GM18873 (cell line): Measurements from ENCODE around the gene P2RY2.

ENCODE experiments used
- ATAC-seq: cut with Tn5 transposase; IDR thresholded peaks from one replicate; pipeline ENCODE4 v1.9.1; 2021; ENCODE audit warnings: mild to moderate bottlenecking, moderate library complexity, moderate number of reproducible peaks; ENCODE audit not compliant: unreplicated experiment, low FRiP score

The P2RY2 gene

DNA sequence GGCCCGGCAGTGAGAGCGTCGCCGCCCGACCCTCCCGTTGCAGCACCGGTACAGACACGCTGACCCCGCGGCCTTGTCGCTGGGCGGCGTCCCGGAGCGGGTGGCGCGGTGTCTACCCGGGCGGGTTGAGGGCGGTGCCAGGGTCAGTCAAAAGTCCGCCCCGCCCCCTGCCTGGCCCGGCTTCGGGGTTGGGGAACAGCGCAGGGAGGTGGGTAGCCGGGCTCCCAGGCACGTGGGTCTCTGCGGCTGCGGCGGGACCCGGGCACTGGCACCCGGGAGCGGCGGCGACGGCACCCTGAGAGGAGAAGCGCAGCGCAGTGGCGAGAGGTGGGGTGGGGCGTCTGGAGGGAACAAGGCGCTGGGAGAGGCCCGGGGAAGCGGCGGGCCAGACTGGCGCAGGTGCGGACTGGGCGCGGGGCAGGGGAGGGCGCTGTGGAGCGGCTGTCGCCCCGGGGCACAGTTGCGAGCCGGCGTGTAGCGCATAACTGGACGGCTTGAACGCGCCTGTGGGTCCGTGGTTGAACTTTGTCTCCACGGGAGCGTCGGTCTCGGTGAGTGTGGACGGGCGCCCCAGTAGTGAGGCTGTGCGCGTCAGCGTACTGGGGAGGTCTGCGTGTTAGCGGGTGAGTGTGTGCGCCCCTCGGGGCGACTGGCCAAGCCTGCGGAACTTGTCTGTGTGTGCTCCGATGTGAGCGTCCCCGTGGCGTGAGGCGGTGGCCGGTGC, at the start of gene P2RY2:
Gene P2RY2 (plus strand): TSS at position 176 of the 724 bp plus-strand sequence. CDS start 15,879 bp downstream, outside the sequence.
- no peak for ATAC-seq

DNA sequence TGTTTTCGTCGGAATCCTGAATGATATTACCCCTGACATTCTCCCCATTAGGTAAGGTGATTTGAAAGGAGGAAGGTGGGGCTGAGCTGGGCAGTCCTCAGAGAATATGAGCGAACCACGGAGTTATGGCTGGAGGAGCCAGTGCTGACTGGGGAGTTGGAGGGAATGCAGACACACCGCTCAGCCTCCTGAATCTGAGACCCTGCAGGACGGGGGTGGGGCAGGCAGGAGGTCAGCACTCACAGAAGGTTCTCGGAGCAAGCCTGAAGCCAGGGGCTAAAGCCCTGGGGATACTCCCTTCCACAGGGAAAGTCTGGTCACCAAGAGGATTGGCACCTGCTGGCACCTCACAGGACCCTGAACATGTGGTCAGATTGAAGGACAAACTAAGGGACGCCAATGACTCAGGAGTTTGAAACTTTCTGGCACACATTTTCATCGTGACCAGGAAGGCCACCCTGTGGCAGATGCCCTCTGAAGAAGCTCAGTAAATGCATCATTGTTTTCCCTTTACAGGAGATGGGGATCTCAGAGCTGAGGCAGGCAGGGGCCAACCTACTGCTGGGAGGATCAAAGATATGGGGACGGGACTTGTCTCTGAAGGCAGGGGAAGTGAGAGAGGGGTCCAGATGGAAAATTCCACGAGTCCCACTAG, 49.0 kb upstream of the P2RY2 start:
- ATAC-seq = no peak

DNA sequence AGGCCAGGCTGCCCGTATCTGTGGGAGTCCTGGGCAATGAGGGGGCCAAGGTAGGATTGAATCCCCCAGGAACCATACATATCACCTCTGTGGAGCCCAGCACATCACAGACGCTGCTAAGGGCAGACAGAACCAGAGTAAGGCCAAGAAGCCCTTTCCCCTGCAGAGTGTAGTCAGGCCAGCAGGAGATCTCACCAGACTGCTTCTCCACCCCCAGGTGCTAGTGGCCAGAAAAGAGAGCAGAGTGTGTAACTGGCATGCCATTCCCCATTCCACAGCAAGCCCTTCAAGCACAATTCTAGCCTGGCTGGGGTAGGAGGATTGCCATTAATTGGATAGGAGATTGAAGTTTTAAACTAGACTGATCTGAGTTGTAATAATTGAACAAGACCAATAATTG, 47.9 kb upstream of the P2RY2 start:
- no peak for ATAC-seq

DNA sequence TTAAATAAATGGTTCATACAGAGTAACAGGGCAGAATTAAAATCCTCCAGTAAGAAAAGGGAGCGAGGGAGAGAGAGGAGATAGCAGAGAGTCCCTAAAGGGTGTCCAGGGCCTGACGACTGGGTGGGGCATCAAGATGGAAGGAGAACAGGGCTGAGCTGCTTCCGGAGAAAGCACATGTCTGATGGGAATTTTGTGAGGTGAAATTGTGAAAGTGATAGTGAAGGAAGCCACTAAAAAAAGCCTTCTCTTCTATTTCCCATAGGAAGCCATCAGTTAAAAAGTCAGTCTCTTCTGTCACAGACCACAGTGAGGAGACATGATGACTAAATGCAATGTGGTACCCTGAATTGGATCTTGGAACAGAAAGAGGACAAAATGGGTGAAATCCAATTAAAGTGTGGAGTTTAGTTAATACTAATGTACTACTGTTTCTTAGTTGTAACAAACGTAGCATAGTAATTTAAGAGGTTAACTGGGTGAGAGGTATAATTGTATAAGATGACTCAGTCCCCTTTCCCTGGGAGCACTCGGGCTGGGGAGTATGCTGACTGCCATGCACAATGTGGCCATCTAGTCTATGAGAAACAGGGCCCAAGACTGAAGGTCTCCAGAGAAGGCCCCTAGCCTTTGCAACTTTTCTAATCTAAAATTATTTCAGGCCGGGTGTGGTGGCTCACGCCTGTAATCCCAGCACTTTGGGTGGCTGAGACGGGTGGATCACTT, 46.5 kb upstream of the P2RY2 start:
- ATAC-seq = no peak

DNA sequence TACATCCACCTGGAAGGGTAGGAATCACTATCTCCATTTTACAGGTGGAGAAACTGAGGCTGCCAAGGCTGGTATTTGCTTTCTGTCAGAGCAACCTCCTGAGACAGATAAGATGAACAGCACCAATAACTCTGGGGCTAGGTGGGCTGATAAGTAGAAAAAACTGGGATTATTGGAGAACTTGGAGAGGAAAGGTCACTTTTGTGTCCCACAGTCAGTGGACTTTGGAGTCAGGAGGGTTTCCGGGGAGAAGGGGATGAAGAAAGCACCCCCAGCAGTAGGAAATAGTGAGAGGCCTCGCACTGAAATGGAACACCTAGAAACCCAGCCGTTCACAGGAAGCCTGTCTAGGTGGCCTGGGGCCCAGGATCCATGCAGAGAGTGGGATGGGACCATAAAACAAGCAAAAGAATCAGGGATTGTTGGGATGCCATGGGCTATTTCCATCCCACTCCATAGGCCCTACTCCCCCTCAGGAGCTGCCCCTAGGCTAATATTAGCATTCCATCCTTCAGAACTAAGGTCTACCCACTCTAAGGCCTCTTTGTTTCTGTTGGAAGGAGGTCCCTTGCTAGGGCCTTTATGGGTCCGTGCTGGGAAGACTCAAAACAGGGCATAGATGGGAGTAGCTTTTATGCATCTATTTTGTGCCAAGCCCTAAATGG, 45.0 kb upstream of the P2RY2 start:
- ATAC-seq = no peak

DNA sequence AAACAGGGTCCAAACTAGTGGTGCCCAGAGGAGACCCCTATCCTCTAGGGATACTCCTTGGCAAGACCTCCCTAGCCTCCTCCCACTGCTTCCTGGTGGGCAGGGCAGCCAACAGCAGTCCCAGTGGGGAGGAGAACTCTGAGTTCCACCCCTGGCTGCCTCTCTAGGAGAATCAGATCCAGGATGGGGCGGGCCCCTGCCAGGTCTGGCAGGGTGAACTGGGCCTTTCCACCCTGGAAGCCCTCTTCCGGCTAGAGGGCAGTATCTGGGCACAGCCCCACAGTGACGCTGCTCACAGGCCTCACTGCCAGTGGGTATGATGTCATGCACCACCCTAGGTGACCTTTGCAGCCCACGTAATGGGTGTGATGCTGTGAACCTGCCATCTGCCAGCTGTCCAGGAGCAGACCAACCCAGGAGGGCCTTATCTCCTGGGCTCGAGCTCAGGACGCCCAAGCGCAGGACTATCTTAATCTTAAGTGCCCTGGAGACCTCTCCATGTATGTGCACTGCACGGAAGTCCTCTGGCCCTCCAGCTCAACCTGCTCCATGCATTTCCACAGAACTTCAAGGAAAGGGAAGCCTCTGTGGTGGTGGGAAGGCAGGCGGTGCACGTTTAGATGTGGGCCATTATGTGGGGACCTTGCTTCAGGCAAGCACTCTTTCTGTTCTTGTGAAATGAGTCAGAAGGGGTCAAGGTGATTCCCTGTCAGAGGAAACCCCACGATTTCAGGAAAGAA, 44.2 kb upstream of the P2RY2 start:
- ATAC-seq = no peak

DNA sequence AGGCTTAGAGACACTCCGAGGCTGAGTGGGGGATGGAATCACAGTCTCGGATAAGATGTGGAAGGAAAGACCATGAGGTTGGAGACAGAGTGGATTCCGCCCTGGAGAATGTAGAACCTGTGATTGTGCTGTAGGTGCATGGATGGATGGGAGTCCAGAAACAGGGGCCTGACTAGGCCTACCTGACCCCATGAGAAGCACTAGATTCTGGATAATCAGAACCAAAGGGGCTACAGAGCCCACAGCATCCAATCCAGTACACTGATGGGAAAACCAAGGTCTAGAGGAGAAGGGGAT, 43.6 kb upstream of the P2RY2 start:
- no peak for ATAC-seq

DNA sequence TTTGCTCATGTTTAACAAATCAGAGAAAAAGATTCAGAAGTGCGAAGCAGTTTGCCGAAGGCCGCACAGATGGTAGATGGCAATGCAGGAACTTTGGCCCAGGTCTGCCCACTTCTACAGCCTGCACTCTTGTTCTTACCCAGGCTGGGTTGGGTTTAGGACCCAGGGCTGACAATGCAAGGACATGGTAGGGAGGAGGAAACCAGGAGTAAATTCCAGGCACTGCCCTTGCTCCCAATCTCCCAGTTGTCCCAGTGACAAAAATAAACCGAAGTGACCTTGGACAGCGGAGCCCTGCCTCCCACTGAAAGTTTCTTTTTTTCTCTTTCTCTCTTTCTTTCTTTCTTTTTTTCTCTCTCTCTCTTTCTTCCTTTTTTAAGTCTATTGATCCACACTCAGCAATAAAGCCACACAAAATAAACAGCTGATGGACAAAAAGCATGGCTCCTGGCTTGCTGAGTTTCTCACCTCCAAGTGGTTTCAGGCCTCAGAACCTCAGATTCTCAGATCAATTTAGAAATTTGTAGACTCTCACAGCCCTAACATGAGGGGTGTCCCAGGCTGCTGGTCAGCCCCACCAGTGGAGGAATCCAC, 42.4 kb upstream of the P2RY2 start:
- no peak for ATAC-seq

DNA sequence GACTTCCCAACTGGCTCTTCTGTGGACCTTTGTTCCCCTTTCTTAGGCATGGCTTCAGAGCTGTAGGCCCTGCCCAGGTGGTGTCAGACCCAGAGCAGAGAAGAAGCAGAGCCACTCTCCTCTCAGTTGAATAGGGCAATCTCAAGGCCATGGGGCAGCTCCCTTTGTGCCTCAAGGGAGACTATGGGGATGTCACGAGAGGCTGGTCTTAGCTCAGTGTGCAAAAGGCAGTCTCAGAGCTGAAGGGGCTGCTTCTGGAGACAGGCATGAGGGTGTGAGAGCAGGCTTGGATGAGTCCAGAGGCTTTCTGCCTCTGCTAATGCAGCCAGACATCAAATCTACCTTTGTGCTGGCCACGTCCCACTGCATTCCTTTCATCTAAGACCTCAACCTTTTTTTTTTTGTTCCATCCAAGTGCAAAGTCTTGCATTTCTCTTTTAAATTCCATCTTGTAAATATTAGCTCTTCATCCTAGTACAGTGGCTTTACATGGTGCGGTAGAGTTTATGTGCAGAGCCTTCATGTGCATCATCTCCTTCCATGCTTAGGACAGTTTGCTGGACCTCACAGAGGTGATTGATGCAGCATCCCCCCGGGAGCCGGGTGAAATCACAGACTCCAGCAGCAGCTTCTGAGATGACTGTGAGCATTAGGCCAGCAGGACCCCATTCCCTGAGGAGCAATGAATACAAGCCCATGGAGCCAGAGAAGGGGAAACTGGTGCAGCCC, 41.8 kb upstream of the P2RY2 start:
- no peak for ATAC-seq

DNA sequence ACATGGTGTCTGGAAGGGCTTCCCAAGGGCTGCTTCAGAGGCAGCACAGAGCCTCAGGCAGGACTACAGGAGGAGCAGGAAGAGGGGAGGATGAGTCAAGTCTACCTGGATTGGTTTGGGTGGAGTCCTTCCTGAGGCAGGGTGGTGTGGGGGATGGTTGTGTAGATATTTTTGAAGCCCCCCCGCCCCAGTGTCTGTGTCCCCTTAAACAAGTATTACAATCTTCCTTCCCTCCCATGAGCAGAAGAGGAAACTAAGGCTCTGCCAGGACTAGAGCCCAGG, 41.3 kb upstream of the P2RY2 start:
- ATAC-seq = no peak

DNA sequence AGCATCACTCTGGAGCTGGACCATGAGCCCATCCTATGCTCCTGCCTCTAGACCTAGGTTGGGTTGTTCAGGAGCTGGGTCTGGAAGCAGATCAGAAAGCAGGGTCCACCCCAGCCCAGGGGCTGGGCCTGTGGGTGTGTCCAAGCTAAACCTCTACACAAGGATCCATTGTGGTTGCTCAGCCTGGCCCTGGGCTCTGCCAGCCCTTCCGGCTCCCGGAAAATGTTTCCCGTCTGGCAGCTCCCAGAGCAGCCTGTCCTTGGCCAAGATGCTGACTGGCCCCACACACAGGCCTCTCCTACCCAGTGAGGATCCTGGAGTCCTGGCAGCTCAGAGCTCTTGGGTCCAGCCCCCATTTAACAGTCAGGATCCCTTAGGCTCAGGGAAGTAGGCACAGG, 40.7 kb upstream of the P2RY2 start:
- no peak for ATAC-seq

DNA sequence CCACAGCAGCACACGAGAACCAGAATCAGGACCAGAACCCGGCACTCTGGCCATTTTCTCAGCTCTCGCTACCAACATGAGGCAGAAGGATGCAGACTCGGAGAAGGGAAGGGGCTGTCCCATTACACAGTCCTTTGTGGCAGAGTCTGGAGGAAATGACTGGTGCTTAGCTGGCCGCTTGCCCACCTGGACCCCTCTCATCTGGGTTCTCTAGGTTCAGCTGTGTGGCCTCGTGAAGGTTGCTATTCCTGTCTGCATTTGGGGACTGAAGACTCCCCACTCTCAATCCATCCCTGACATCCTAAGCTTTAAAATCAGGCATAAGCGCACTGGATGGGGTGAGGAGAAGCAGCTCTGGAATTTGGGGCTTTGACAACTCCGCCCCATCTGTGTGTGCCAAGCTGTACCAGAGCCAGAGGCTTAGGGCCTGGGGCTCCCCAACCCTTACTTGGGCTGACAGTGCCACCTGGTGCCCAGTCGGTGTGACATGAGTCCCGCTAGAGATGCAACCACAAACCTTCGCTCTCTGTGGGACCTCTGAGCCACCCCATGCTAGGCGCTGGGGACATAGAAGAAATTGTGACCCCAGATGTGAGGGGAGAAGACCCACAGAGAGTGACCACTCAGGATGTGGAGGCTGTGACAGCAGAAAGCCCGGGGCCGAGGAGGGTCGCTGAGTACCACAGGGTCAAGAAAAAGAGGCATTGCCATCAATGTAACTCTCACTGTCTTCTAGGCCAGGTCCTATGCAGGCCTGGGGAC, 40.1 kb upstream of the P2RY2 start:
- ATAC-seq = peak; percentile 66

DNA sequence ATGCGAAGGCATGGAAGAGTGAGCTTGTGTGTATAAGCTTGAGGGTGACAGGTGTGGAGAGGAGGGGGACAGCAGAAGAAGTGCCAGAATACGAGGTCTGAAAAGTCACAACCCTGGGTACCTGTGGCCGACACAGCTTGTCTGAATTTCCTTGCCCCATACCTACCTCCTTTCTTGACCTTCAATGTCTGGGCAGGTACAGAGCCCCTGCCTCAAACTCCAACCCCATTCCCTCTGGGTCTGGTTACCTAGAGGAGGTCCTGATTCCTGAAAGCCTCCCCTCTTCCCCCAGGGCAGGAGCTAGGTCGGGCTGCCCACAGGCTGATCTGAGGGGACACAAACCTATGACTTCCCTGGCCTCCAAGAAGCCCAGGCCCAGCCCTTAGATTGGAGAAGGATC, 39.4 kb upstream of the P2RY2 start:
- ATAC-seq = no peak

DNA sequence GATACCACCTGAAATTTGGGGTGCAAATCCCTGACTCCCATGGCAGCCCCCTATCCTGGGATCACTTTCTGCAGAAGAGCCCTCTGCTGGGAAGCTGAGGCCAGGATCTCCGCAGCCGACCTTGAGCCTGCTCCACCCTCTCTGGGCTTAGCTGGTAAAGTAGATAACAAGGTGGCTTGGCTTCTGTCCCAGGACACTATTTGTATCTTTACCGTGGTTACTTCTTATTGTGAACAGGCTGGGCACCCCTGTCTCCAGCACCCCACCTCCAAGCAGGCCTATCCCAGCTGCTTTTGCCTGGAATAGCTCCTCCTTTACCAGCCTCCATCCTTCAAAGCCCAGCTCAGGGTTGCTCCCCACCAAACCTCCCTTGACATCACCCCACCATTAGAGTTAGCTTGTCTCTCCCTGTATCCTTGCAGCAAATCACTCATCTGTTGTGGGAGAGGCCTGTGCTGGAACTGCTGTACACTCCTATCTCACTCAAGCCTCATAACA, 35.2 kb upstream of the P2RY2 start:
- no peak for ATAC-seq

DNA sequence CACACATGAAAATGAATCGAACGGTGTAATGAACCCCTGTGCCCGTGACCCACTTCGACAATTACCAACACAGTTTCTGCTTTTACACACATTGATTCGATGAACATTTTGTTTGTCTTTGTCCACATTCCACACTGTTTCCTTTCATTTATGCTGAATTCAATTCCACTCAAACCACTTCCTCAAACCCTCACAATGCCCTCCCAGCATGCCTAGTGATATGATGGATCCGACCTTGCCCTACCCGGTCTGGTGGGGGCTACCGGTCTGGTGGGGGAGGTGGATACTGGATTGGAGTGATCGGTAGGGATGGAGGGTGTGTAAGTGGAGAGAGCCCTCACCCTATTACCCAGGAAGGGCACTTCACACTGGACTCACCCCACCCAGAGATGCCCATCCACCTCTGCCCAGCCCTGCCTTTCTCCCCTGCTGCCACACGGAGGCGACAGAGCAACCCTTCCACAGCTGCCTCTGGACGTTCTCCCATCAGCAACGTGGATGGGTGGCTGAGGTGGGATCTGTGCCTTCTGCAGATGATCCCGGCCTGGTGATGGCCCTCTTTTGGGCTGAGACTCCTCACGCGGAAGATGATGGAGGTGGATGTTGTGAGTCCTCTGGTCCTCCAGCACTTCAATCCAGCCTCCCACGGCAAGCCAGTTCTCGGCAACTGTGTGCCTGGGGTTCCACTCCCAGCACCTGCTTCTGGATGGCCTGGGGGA, 33.0 kb upstream of the P2RY2 start:
- ATAC-seq = no peak

DNA sequence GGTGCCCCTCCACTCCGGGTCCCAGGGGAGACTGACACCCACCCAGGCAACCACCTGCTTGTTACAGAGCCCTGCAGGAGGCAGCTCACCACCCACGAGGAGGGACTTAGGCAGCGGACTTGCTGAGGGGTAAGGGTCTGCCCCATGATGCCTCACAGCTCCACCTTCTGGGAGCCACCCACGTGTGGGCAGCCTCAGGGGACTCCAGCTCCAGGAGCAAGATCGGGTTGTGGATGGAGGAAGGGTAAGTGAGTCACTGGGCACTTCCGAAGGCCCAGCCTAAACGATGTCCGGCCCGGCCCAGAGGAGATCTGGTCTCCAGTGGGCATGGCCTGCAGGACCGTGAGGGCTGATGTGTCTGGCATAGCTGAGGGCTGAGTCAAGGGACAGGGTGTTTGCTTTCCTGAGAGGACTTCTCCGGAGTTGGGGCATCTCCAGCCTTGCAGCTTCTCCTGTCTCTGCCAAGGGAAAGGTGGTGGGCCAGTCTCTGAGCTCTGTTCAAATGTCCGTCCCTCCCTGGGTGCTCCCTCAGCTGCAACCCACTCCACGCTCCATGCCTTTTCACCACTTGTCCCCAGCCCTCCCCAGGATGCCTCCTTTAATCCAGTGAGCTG, 32.3 kb upstream of the P2RY2 start:
- ATAC-seq = no peak

DNA sequence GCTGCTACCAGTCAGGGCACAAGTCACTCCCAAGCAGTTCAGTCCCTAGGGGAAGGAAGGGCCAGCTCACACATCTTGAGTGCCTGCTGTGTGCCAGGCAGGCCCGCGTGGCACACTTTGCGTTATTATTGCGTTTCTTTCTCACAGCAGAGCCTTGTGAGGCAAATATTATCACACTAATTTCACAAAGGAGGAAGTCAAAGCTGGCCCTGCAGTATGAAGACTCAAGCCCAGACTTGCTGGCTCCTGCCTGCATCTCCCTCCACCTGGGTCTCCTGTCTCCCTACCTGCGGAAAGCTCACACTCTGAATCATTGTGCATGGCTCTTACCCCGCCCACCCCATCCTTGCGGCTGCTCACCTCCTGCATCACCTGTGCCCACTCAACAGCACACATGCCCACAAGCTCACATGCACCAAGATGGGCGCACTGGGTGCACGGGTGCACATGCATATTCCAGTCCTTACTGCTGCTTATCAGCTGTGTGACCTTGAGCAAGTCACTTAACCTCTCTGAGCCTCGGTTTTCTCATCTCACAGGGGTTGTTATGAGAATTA, 31.7 kb upstream of the P2RY2 start:
- ATAC-seq = no peak

DNA sequence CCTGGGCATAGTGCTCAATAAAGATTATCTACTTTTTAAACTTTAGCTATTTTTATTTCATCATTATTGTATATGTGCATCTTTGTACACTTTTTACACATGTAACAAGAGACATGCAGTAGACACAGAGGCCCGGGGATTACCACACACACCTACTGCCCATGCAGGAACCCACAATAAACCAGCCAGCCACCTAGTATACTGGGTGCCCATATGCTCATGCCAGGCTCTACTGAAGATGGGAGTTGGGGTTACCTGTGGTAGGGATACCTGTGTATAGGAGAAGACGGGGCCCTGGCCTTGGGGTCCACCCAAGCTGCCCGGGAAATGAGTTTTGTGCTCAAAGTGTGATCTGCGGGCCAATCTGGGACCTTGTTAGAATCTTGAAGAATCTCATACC, 31.2 kb upstream of the P2RY2 start:
- no peak for ATAC-seq
